B cell (primary cell): ENCODE data around the gene SLC16A6. TPM values are rescaled to one million over a fixed set of nuclear protein-coding genes. Genes with fewer than 3 reads are reported as not detected.

Experiments used
- ATAC-seq: fragments of 200-7000 bp; cut with Tn5 transposase; one replicate; pipeline ENCODE4 v1.10.0; 2021; ENCODE audit warnings: low read depth, mild to moderate bottlenecking, moderate number of reproducible peaks, moderate library complexity
- CTCF ChIA-PET: fragments of 350-600 bp; sonication (Branson Sonifier 250); formaldehyde crosslinking; loops from one replicate; lab custom pipeline; 2021; ENCODE audit warnings: antibody characterized with exemption, inconsistent platforms; lab: Charles Lee
- POLR2A ChIA-PET: fragments of 350-600 bp; sonication (Branson Sonifier 250); formaldehyde crosslinking; loops from one replicate; lab custom pipeline; 2021; ENCODE audit warnings: antibody characterized with exemption; lab: Charles Lee
- DNase-seq: peaks from one replicate; pipeline ENCODE4 v3.0.0; 2013
- H2AFZ ChIP-seq: 2 replicates; pipeline ENCODE4 v1.6.1; 2012; ENCODE audit warnings: mild to moderate bottlenecking, low read depth, low read length; ENCODE audit not compliant: insufficient read depth, poor library complexity, severe bottlenecking
- H3K27ac ChIP-seq, 2 donors: 1 replicate in 1 of 2; 2 replicates in 1 of 2; pipeline ENCODE4 v1.5.1; 2012 to 2013; ENCODE audit warnings: low read length in 2 of 2, mild to moderate bottlenecking in 2 of 2, moderate library complexity in 1 of 2
- H3K27me3 ChIP-seq, 4 experiments: fragments of 200-600 bp in 1 of 4; sonication (generic) in 1 of 4; replicated peaks in 1 of 4; 1 replicate in 2 of 4; 2 replicates in 2 of 4; pipeline versions ENCODE4 v1.6.1 to v1.7.0; 2013 to 2016; ENCODE audit warnings: low read length in 3 of 4, mild to moderate bottlenecking in 2 of 4, mixed read lengths in 1 of 4, moderate library complexity in 1 of 4; ENCODE audit not compliant: insufficient read depth in 4 of 4, control insufficient read depth in 3 of 4; ENCODE audit errors: control extremely low read depth in 1 of 4
- H3K36me3 ChIP-seq, 2 experiments: replicated peaks in 1 of 2; 1 replicate in 1 of 2; 2 replicates in 1 of 2; pipeline versions ENCODE4 v1.6.1 to v1.7.1; 2013; ENCODE audit warnings: low read length in 1 of 2; ENCODE audit not compliant: insufficient read depth in 2 of 2, control insufficient read depth in 1 of 2; ENCODE audit errors: control extremely low read depth in 1 of 2, extremely low read depth in 1 of 2
- H3K4me1 ChIP-seq, 2 donors: fragments of 200-600 bp in 1 of 2; sonication (generic) in 1 of 2; 1 replicate in 1 of 2; 2 replicates in 1 of 2; pipeline versions ENCODE4 v1.5.1 to v1.6.1; 2013 to 2017; ENCODE audit warnings: low read length in 2 of 2; ENCODE audit not compliant: control insufficient read depth in 2 of 2, insufficient read depth in 2 of 2
- H3K4me2 ChIP-seq: replicated peaks from 2 replicates; pipeline ENCODE3; 2012; ENCODE audit warnings: mild to moderate bottlenecking, low read depth, low read length; ENCODE audit not compliant: poor library complexity, severe bottlenecking
- H3K4me3 ChIP-seq, 5 experiments: fragments of 200-600 bp in 1 of 5; sonication (generic) in 1 of 5; 1 replicate in 3 of 5; 2 replicates in 2 of 5; pipeline versions ENCODE4 v1.5.1 to v1.7.0; 2011 to 2016; ENCODE audit warnings: low read length in 4 of 5, mild to moderate bottlenecking in 4 of 5, low read depth in 2 of 5, control low read depth in 1 of 5, moderate library complexity in 1 of 5; ENCODE audit not compliant: insufficient read depth in 1 of 5; ENCODE audit errors: control extremely low read depth in 1 of 5, extremely low read depth in 1 of 5
- H3K79me2 ChIP-seq: fragments of 200-600 bp; sonication (generic); one replicate; pipeline ENCODE4 v1.6.0; 2016; ENCODE audit warnings: low read length; ENCODE audit not compliant: control insufficient read depth, insufficient read depth
- H3K9ac ChIP-seq: fragments of 200-600 bp; sonication (generic); 2 replicates; pipeline ENCODE4 v1.6.1; 2017; ENCODE audit warnings: mild to moderate bottlenecking, low read length, moderate library complexity
- H3K9me3 ChIP-seq, 3 donors: one replicate each; pipeline versions ENCODE4 v1.6.1 to v1.7.1; 2013; ENCODE audit warnings: low read length in 2 of 3; ENCODE audit not compliant: control insufficient read depth in 2 of 3, insufficient read depth in 1 of 3; ENCODE audit errors: control extremely low read depth in 1 of 3
- H4K20me1 ChIP-seq: 2 replicates; pipeline ENCODE4 v1.6.0; 2012; ENCODE audit warnings: mild to moderate bottlenecking, low read length; ENCODE audit not compliant: insufficient read depth, control insufficient read depth, poor library complexity, severe bottlenecking
- H3K27ac Mint-ChIP-seq: one replicate; pipeline ENCODE4 v1.8.0; 2021; ENCODE audit warnings: mixed read lengths
- H3K27me3 Mint-ChIP-seq: one replicate; pipeline ENCODE4 v1.8.0; 2021; ENCODE audit warnings: mixed read lengths
- H3K4me1 Mint-ChIP-seq: one replicate; pipeline ENCODE4 v1.8.0; 2021; ENCODE audit warnings: mixed read lengths
- H3K4me3 Mint-ChIP-seq: one replicate; pipeline ENCODE4 v1.8.0; 2021; ENCODE audit warnings: mixed read lengths
- H3K9me3 Mint-ChIP-seq: one replicate; pipeline ENCODE4 v1.8.0; 2022; ENCODE audit warnings: mixed read lengths; ENCODE audit not compliant: insufficient read depth
- EZH2 ChIP-seq: IDR thresholded peaks from 2 replicates; pipeline ENCODE4 v1.6.1; 2012; ENCODE audit warnings: borderline replicate concordance, low read depth, mild to moderate bottlenecking, moderate library complexity, low read length; ENCODE audit not compliant: insufficient read depth, poor library complexity, severe bottlenecking
- WGBS: methylation state at CpG from one replicate; pipeline ENCODE4 v1.1.5; 2013; ENCODE audit warnings: missing lambda C conversion rate; ENCODE audit not compliant: insufficient coverage; 5-methylcytosine and 5-hydroxymethylcytosine counted together
- intact Hi-C: fragments of 100-400 bp; cut with micrococcal nuclease; formaldehyde crosslinking; loops from one replicate; pipeline ENCODE4 v1.10.0; 2022
- polyA plus RNA-seq: library from polyadenylated mRNA; depleted of rRNA; stranded (reverse); fragments of >200 nt; gene quantifications from 2 replicates; pipeline ENCODE4 v1.2.3, GENCODE V29; 2012
- total RNA-seq, 2 donors: library from RNA; stranded (reverse); fragments of 120-200 nt in 1 of 2; gene quantifications; 1 replicate in 1 of 2; 2 replicates in 1 of 2; pipeline versions ENCODE4 v1.2.3 to v1.2.4, GENCODE V29; 2013 to 2022
- TF ChIP-seq, protein P1 (sequence below): fragments of 200-600 bp; IDR thresholded peaks from one replicate; pipeline ENCODE4 v1.8.0; 2022; ENCODE audit warnings: antibody characterized with exemption, mild to moderate bottlenecking

The SLC16A6 gene
- total and polyA plus RNA-seq, 2 donors (not counting 1 experiment from before 2014, with no cell fraction given), result 1.1 to 3.8 TPM

DNA sequence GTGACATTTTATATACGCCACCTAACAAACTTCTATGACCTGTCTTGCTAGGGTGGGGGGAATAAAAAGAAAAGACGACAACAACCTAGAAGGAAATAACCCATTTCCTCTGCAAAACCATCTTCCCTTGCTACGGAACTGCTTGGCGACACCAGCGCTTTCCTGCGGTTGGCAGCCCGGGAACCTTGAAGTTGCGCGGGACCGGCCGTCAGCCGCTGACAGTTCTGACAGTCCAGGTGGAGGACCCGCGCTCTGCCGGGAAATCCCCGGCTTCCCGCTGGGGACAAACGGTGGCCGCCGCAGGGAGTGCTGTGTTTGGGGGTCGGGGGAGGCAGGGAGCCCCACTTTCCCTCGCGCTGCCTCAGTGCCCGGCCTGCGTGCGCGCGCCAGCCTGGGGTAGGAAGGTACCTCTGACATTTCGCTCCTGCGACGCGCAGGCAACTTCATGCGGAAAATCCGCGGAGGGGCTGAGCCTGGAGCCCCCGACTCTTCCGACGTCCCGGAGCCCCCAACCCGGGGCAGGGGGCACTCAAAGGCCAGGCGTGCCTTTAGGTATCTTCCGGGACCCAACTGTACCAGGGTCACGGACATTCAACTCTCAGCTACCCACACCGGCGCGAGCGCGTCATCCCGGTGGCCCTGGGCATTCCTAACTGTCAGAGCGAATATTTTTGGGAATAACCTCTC lies 516 bp downstream of the SLC16A6 start:
- H3K4me3 Mint-ChIP-seq, result peak overlapping the region; percentile 95
- peaks cover 42% of the 10 kb centered on the region for H3K4me1 Mint-ChIP-seq
- H3K9me3 Mint-ChIP-seq, result no peaks in the 10 kb centered on the region
- peak overlapping the region; percentile 84 for H3K9ac ChIP-seq
- H4K20me1 ChIP-seq, result no peaks in the 10 kb centered on the region
- no peaks in the 10 kb centered on the region for H3K36me3 ChIP-seq
- H3K4me1 ChIP-seq, result peaks cover 31 to 43% of the 10 kb centered on the region in 2 donors
- peak overlapping the region; percentile 84 to 89 for H3K27ac ChIP-seq
- H3K79me2 ChIP-seq, result no peaks in the 10 kb centered on the region
- peak overlapping the region; percentile 53 to 74 (median 64) for H3K4me3 ChIP-seq
- POLR2A ChIA-PET, result interaction anchor here (0.6 to 2.7 kb wide), 16 partner anchors 10 to 282 kb away, joined by 3 to 20 read pairs (median 5); partner anchors contain the start of genes AMZ2 and PRKAR1A
- CTCF ChIA-PET, result interaction anchor here (0.7 to 7.1 kb wide), 6 partner anchors 26 to 108 kb away, joined by 3 to 40 read pairs (median 3); no protein-coding TSS in a partner anchor
- peak overlapping the region; percentile 84 for H3K4me2 ChIP-seq
- TF ChIP-seq, protein P1, sequence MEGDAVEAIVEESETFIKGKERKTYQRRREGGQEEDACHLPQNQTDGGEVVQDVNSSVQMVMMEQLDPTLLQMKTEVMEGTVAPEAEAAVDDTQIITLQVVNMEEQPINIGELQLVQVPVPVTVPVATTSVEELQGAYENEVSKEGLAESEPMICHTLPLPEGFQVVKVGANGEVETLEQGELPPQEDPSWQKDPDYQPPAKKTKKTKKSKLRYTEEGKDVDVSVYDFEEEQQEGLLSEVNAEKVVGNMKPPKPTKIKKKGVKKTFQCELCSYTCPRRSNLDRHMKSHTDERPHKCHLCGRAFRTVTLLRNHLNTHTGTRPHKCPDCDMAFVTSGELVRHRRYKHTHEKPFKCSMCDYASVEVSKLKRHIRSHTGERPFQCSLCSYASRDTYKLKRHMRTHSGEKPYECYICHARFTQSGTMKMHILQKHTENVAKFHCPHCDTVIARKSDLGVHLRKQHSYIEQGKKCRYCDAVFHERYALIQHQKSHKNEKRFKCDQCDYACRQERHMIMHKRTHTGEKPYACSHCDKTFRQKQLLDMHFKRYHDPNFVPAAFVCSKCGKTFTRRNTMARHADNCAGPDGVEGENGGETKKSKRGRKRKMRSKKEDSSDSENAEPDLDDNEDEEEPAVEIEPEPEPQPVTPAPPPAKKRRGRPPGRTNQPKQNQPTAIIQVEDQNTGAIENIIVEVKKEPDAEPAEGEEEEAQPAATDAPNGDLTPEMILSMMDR, result no peak
- TF ChIP-seq EZH2, result no peak
- ATAC-seq, result no peak
- no peaks in the 10 kb centered on the region for H3K27me3 Mint-ChIP-seq
- H3K27me3 ChIP-seq, result no peaks in the 10 kb centered on the region
- DNase-seq, result peak; percentile 70
- H3K27ac Mint-ChIP-seq, result peak overlapping the region; percentile 62
- under 1% methylated on average over 49 of the region's 50 CpGs for WGBS
- peak overlapping the region; percentile 87 for H2AFZ ChIP-seq
- H3K9me3 ChIP-seq, result no peaks in the 10 kb centered on the region
- intact Hi-C loops, result loop anchor here (2.0 to 10.0 kb wide), 7 partner anchors 28 to 1037 kb away; partner anchors contain the start of genes ABCA5, AMZ2 and PRKAR1A

DNA sequence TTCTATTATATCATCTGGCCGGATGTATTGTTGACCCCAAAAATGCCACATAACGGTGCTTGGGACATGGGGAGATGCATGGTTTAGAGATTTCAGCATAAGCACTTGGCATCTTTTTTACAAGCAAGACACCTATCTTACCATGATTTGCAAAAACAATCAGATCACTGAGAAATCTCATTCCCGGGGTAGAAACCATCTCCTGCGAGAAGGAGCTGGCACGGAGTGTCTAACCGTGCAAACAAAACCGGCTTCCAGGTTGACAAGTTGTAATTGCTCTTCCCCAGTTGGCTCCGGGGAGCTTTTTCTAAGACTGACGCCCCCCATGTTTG lies 1.0 kb downstream of the SLC16A6 start:
- H3K9ac ChIP-seq, result peak overlapping the region; percentile 84
- no peaks in the 10 kb centered on the region for H3K9me3 ChIP-seq
- peaks cover 42% of the 10 kb centered on the region for H3K4me1 Mint-ChIP-seq
- H3K27me3 Mint-ChIP-seq, result no peaks in the 10 kb centered on the region
- H3K36me3 ChIP-seq, result no peaks in the 10 kb centered on the region
- DNase-seq (no peak), ATAC-seq (no peak)
- ChIA-PET CTCF (interaction anchor here (0.9 to 7.1 kb wide), 3 partner anchors 27 to 109 kb away, joined by 3 to 40 read pairs (median 16); no protein-coding TSS in a partner anchor), POLR2A (interaction anchor here (0.6 to 2.5 kb wide), 5 partner anchors 25 to 168 kb away, joined by 3 to 11 read pairs (median 5); partner anchors contain the start of gene AMZ2)
- peak overlapping the region; percentile 53 to 74 (median 64) for H3K4me3 ChIP-seq
- peak overlapping the region; percentile 84 for H3K4me2 ChIP-seq
- H3K27me3 ChIP-seq, result no peaks in the 10 kb centered on the region
- peaks cover 31 to 43% of the 10 kb centered on the region in 2 donors for H3K4me1 ChIP-seq
- H3K27ac ChIP-seq, result peak overlapping the region in 1 of 2 donors; percentile 84
- intact Hi-C loops, result loop anchor here (2.0 to 10.0 kb wide), 7 partner anchors 27 to 1037 kb away; partner anchors contain the start of genes ABCA5, AMZ2 and PRKAR1A
- peak overlapping the region; percentile 95 for H3K4me3 Mint-ChIP-seq
- H2AFZ ChIP-seq, result peak overlapping the region; percentile 87
- WGBS, result 2% methylated on average over 5 of the region's 9 CpGs
- no peaks in the 10 kb centered on the region for H4K20me1 ChIP-seq
- H3K27ac Mint-ChIP-seq, result peak overlapping the region; percentile 62
- TF ChIP-seq, protein P1, result no peak
- TF ChIP-seq EZH2, result no peak
- H3K79me2 ChIP-seq, result no peaks in the 10 kb centered on the region
- no peaks in the 10 kb centered on the region for H3K9me3 Mint-ChIP-seq
